Panc1 (cell line): ENCODE data around the gene CBX2. TPM values are rescaled to one million over a fixed set of nuclear protein-coding genes. Genes with fewer than 3 reads are reported as not detected.

Source experiments
- ATAC-seq: fragments of 200-7000 bp; cut with Tn5 transposase; 2 replicates; pipeline ENCODE4 v1.9.1; 2020; ENCODE audit warnings: mild to moderate bottlenecking, moderate library complexity
- BruUV-seq: library from RNA; stranded (reverse); fragments of 400-500 nt; replicated peaks from 2 replicates; lab custom pipeline; 2021; lab: Mats Ljungman, UMichigan
- CTCF ChIA-PET: fragments of 300-600 bp; sonication (Branson Sonifier 250); formaldehyde crosslinking; loops from one replicate; lab custom pipeline; 2022; ENCODE audit warnings: antibody characterized with exemption; lab: Charles Lee
- POLR2A ChIA-PET: fragments of 300-600 bp; sonication (Branson Sonifier 250); formaldehyde crosslinking; loops from one replicate; lab custom pipeline; 2022; ENCODE audit warnings: antibody characterized with exemption; lab: Charles Lee
- DNase-seq: peaks from one replicate; pipeline ENCODE4 v3.0.0-alpha.2; 2010; ENCODE audit warnings: low read depth, low spot score
- H3K27ac ChIP-seq: 2 replicates; pipeline ENCODE4 v1.5.1; 2011; ENCODE audit warnings: mild to moderate bottlenecking, low read length, inconsistent platforms
- H3K27me3 ChIP-seq: fragments of 200-500 bp; sonication (Bioruptor generic); 2 replicates; pipeline ENCODE4 v1.6.0; 2014; ENCODE audit warnings: low read length, inconsistent platforms; ENCODE audit not compliant: control insufficient read depth, insufficient read depth
- H3K36me3 ChIP-seq: fragments of 200-500 bp; sonication (Bioruptor generic); 2 replicates; pipeline ENCODE4 v1.5.1; 2014; ENCODE audit warnings: inconsistent platforms, mild to moderate bottlenecking, low read length, moderate library complexity; ENCODE audit not compliant: control insufficient read depth, insufficient read depth
- H3K4me1 ChIP-seq: 2 replicates; pipeline ENCODE4 v1.5.1; 2011; ENCODE audit warnings: inconsistent platforms, mild to moderate bottlenecking, low read length, moderate library complexity; ENCODE audit not compliant: control insufficient read depth, insufficient read depth
- H3K4me3 ChIP-seq, 2 experiments: 2 replicates each; pipeline ENCODE4 v1.5.1; 2011 to 2012; ENCODE audit warnings: low read depth in 2 of 2, low read length in 2 of 2, mild to moderate bottlenecking in 2 of 2, inconsistent platforms in 1 of 2, moderate library complexity in 1 of 2
- H3K9me3 ChIP-seq: fragments of 200-500 bp; sonication (Bioruptor generic); 2 replicates; pipeline ENCODE4 v1.5.1; 2014; ENCODE audit warnings: low read depth, mild to moderate bottlenecking, inconsistent platforms, low read length, moderate library complexity; ENCODE audit not compliant: control insufficient read depth, insufficient read depth
- POLR2AphosphoS5 ChIP-seq: IDR thresholded peaks from 2 replicates; pipeline ENCODE4 v1.6.1; 2012; ENCODE audit warnings: mild to moderate bottlenecking, low read depth, low read length, moderate library complexity
- SIN3A ChIP-seq: IDR thresholded peaks from 2 replicates; pipeline ENCODE4 v1.6.1; 2012; ENCODE audit warnings: low read depth, mild to moderate bottlenecking, low read length, moderate library complexity, borderline replicate concordance; ENCODE audit not compliant: insufficient read depth
- TCF7L2 ChIP-seq: IDR thresholded peaks from 2 replicates; pipeline ENCODE4 v1.6.1; 2011; ENCODE audit warnings: mild to moderate bottlenecking, low read depth, low read length, inconsistent platforms
- in situ Hi-C: cut with HindIII; loops from 2 replicates; pipeline ENCODE4 v1.10.0; 2016; ENCODE audit warnings: low sequenced_read_pairs, low pct_unique_long_range_greater_than_20kb
- intact Hi-C: fragments of 100-400 bp; cut with micrococcal nuclease; formaldehyde crosslinking; loops from one replicate; pipeline ENCODE4 v1.10.0; 2022; ENCODE audit not compliant: unreplicated experiment
- total RNA-seq: library from RNA; stranded (reverse); gene quantifications from one replicate; pipeline ENCODE4 v1.2.1, GENCODE V29; 2021; ENCODE audit not compliant: unreplicated experiment
- TF ChIP-seq, protein P1 (sequence below), 2 experiments: IDR thresholded peaks; 2 replicates each; pipeline ENCODE4 v1.6.1; 2011 to 2012; ENCODE audit warnings: low read depth in 2 of 2, control low read depth in 1 of 2, low read length in 1 of 2, mild to moderate bottlenecking in 1 of 2, moderate library complexity in 1 of 2; ENCODE audit not compliant: insufficient read depth in 1 of 2
- TF ChIP-seq, protein P2 (sequence below): fragments of 450-650 bp; IDR thresholded peaks from 2 replicates; pipeline ENCODE4 v1.5.1; 2017; ENCODE audit warnings: mild to moderate bottlenecking

Gene CBX2
- total RNA-seq, 1 experiment from 2014 or later, result 9.0 TPM

DNA sequence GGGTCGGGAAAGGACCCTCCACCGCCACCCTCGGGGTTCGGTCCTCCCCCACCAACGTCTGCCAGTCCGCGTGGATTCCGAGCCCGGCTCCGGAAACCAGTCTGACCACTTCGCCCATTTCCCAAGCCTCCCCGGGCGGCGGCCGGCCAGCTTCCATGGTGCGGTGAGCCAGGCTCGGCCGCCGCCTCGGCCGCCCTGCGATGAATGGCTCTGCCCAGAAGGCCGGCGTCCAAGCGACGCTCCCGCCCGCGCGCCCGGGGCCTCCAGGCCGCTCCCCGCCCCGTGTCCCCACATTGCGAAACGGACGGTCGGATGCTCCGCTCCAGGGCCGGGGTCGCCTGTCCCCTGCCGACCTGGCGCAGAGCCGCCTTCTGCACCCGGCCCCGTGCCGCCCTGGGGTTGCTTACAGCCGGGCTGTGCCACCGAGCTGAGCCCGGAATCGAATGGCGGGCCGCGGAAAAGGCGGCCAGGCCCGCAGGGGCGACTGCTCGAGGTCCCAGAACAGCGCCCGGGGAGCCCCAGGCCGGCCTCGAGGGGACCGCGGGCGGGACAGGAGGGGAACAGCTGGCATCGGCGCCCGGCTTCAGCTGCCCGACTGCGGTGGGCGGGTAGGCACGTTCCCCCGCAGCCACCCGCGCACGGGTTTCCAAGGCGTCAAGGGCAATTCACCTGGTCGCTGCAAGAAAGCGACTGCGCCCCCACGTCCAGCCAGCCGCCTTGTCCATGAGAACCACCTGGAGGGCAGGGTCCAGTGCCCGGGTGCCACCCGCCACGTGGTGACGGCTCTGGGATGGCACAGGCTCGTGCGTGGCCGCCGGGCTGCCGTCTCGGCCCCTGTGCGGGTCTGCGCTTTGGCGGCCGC is 37.3 kb downstream of the CBX2 start:
- Histone ChIP-seq H3K27ac (no peak overlapping the region), H3K4me3 (no peak overlapping the region), H3K9me3 (no peaks in the 10 kb centered on the region), H3K36me3 (no peaks in the 10 kb centered on the region), H3K4me1 (peaks cover 18% of the 10 kb centered on the region), H3K27me3 (no peaks in the 10 kb centered on the region)
- in situ Hi-C loops (no loop called here), intact Hi-C loops (no loop called here)
- ChIA-PET CTCF (no interaction called here), POLR2A (no interaction called here)
- DNase-seq, result no peak
- no TSS peak for BruUV-seq
- ATAC-seq, result no peak
- no peak for TF ChIP-seq TCF7L2
- TF ChIP-seq, protein P1, sequence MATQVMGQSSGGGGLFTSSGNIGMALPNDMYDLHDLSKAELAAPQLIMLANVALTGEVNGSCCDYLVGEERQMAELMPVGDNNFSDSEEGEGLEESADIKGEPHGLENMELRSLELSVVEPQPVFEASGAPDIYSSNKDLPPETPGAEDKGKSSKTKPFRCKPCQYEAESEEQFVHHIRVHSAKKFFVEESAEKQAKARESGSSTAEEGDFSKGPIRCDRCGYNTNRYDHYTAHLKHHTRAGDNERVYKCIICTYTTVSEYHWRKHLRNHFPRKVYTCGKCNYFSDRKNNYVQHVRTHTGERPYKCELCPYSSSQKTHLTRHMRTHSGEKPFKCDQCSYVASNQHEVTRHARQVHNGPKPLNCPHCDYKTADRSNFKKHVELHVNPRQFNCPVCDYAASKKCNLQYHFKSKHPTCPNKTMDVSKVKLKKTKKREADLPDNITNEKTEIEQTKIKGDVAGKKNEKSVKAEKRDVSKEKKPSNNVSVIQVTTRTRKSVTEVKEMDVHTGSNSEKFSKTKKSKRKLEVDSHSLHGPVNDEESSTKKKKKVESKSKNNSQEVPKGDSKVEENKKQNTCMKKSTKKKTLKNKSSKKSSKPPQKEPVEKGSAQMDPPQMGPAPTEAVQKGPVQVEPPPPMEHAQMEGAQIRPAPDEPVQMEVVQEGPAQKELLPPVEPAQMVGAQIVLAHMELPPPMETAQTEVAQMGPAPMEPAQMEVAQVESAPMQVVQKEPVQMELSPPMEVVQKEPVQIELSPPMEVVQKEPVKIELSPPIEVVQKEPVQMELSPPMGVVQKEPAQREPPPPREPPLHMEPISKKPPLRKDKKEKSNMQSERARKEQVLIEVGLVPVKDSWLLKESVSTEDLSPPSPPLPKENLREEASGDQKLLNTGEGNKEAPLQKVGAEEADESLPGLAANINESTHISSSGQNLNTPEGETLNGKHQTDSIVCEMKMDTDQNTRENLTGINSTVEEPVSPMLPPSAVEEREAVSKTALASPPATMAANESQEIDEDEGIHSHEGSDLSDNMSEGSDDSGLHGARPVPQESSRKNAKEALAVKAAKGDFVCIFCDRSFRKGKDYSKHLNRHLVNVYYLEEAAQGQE (IDR thresholded peaks at IDR 0.05; ENCODE audit: insufficient read depth in 1 of 2, low read depth in 2 of 2, low read length in 1 of 2), result no peak
- TF ChIP-seq, protein P2, sequence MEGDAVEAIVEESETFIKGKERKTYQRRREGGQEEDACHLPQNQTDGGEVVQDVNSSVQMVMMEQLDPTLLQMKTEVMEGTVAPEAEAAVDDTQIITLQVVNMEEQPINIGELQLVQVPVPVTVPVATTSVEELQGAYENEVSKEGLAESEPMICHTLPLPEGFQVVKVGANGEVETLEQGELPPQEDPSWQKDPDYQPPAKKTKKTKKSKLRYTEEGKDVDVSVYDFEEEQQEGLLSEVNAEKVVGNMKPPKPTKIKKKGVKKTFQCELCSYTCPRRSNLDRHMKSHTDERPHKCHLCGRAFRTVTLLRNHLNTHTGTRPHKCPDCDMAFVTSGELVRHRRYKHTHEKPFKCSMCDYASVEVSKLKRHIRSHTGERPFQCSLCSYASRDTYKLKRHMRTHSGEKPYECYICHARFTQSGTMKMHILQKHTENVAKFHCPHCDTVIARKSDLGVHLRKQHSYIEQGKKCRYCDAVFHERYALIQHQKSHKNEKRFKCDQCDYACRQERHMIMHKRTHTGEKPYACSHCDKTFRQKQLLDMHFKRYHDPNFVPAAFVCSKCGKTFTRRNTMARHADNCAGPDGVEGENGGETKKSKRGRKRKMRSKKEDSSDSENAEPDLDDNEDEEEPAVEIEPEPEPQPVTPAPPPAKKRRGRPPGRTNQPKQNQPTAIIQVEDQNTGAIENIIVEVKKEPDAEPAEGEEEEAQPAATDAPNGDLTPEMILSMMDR, result no peak
- TF ChIP-seq POLR2AphosphoS5, result no peak
- no peak for TF ChIP-seq SIN3A

DNA sequence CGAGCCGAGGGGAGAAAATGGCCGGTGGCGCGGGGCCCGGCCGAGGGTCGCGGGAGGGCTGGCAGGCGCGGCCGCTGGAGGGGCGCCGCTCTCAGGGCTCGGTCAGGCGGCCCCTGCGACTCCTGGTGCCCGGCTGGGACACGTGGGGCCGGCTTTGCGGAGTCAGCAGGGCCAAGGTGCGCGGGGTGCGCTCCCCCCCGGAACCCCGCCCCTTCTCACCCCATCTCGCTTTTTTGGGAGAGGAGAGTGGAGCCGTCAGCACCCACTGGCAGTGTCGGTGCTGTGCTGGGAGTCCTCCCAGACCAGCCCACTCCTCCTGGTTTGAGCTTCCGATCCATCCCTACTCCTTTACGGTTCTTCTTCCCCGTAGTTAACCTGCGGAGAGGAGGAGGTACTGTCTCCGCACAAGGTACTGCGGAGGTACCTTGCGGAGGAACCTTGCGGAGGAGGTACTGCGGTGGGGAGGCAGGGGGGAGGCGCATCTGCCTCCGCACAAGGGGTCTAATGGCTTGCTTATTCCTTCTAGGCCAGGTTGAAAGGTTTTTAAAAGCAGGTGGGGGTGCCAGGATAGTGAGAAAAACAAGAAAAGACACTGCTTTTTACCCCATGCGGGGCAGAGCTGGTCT is 38.0 kb downstream of the CBX2 start:
- in situ Hi-C loops (no loop called here), intact Hi-C loops (no loop called here)
- ATAC-seq (no peak), DNase-seq (no peak)
- ChIA-PET POLR2A (interaction anchor here (0.5 kb wide), 1 partner anchor 23 kb away, joined by 3 read pairs; the partner anchor contains the start of gene CBX4), CTCF (no interaction called here)
- no TSS peak for BruUV-seq
- Histone ChIP-seq H3K27ac (no peak overlapping the region), H3K4me3 (no peak overlapping the region), H3K36me3 (no peaks in the 10 kb centered on the region), H3K9me3 (no peaks in the 10 kb centered on the region), H3K27me3 (no peaks in the 10 kb centered on the region), H3K4me1 (peaks cover 16% of the 10 kb centered on the region)
- TF ChIP-seq SIN3A (no peak), POLR2AphosphoS5 (no peak), TCF7L2 (no peak)
- TF ChIP-seq, protein P1 (IDR thresholded peaks at IDR 0.05; ENCODE audit: insufficient read depth in 1 of 2, low read depth in 2 of 2, low read length in 1 of 2), result no peak
- TF ChIP-seq, protein P2, result no peak
